ENCODE data around the gene DICER1.

- TF ChIP-seq CTCF (IDR thresholded peaks at IDR 0.05) (no peak), POLR2A (IDR thresholded peaks at IDR 0.05) (no peak)
Measured at GRCh38 chr14:95137804-95138167, 19.5 kb downstream of the DICER1 start.
